HFFc6 (cell line): ENCODE measurements around the gene UTP4. TPM values are rescaled to one million over a fixed set of nuclear protein-coding genes. Genes with fewer than 3 reads are reported as not detected.
A peak's percentile ranks its signal among the peaks of the same experiment; 100 is the strongest.

Experiments used
- DNase-seq: peaks from one replicate; pipeline ENCODE4 v3.0.0-alpha.2; 2018
- H3K27ac Mint-ChIP-seq: 2 replicates; pipeline ENCODE4 v1.8.0; 2020; ENCODE audit warnings: mild to moderate bottlenecking, mixed read lengths
- H3K27me3 Mint-ChIP-seq: 2 replicates; pipeline ENCODE4 v1.8.0; 2021; ENCODE audit warnings: mild to moderate bottlenecking, moderate library complexity, mixed read lengths; ENCODE audit not compliant: insufficient read depth
- H3K36me3 Mint-ChIP-seq: 2 replicates; pipeline ENCODE4 v1.8.0; 2021; ENCODE audit warnings: low read depth, mixed read lengths
- H3K4me1 Mint-ChIP-seq: 2 replicates; pipeline ENCODE4 v1.8.0; 2020; ENCODE audit warnings: low read depth, mixed read lengths
- H3K4me3 Mint-ChIP-seq: 2 replicates; pipeline ENCODE4 v1.8.0; 2020; ENCODE audit warnings: mild to moderate bottlenecking, moderate library complexity, mixed read lengths
- H3K9me3 Mint-ChIP-seq: 2 replicates; pipeline ENCODE4 v1.8.0; 2020; ENCODE audit warnings: mild to moderate bottlenecking, mixed read lengths
- total RNA-seq, 6 experiments: library from RNA; stranded (reverse); fragmentation: NEBNext Ultra II Directional; extraction: Animal tissue kit (Norgen Biotek cat#: 25700); gene quantifications; 2 replicates in 1 of 6; 3 replicates in 5 of 6; pipeline ENCODE4 v1.2.3, GENCODE V29; 2021
- TF ChIP-seq, protein P1 (sequence below): fragments of 200-600 bp; sonication (generic); IDR thresholded peaks from 2 replicates; pipeline ENCODE4 v1.5.0; 2021; ENCODE audit warnings: antibody characterized with exemption, mild to moderate bottlenecking

UTP4 gene
- total RNA-seq, 6 experiments from 2014 or later, result 64.1 to 82.4 (median 69.6) TPM

DNA sequence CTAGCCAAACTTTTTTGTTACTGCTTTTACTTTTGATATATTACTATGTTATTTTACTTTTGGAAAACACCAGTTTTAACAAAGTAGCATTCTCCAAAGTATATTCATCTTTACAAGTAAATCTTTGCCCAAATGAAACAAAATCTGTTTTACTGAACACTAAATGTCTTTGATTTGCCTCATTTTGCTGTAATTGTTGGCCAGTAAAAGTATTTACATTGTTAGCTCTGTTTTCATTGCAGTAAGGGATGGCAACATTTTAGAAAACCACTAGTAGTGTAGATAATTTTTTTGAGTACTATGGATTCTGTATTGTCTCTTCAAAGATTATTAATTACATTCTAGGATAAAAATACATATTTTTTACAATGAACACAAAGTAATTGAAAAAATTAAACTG is 65.1 kb downstream of the UTP4 start:
- DNase-seq, result no peak
- Mint-ChIP-seq H3K36me3 (peaks cover 5% of the 10 kb centered on the region), H3K27me3 (no peaks in the 10 kb centered on the region), H3K9me3 (no peaks in the 10 kb centered on the region), H3K27ac (no peak overlapping the region), H3K4me1 (peaks cover 68% of the 10 kb centered on the region), H3K4me3 (no peak overlapping the region)
- TF ChIP-seq, protein P1, sequence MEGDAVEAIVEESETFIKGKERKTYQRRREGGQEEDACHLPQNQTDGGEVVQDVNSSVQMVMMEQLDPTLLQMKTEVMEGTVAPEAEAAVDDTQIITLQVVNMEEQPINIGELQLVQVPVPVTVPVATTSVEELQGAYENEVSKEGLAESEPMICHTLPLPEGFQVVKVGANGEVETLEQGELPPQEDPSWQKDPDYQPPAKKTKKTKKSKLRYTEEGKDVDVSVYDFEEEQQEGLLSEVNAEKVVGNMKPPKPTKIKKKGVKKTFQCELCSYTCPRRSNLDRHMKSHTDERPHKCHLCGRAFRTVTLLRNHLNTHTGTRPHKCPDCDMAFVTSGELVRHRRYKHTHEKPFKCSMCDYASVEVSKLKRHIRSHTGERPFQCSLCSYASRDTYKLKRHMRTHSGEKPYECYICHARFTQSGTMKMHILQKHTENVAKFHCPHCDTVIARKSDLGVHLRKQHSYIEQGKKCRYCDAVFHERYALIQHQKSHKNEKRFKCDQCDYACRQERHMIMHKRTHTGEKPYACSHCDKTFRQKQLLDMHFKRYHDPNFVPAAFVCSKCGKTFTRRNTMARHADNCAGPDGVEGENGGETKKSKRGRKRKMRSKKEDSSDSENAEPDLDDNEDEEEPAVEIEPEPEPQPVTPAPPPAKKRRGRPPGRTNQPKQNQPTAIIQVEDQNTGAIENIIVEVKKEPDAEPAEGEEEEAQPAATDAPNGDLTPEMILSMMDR, result no peak

DNA sequence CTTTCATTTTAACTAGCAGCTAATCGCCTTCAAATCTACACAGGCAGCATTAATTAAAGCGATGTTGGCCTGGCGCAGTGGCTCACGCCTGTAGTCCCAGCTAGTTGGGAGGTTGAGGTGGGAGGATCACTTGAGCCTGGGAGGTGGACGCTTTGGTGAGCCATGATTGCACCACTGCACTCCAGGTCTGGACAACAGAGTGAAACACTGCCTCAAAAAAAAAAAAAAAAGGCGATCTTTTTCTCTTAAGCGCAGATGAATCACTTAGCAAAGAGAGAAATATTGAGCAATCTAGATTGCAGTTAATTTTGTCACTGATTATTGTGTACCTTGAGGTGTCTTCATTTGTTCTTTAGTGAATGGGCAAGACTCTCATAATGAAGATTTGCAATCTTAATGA is 66.9 kb downstream of the UTP4 start:
- Mint-ChIP-seq H3K36me3 (peaks cover 8% of the 10 kb centered on the region), H3K4me3 (no peak overlapping the region), H3K27ac (no peak overlapping the region), H3K9me3 (no peaks in the 10 kb centered on the region), H3K27me3 (no peaks in the 10 kb centered on the region), H3K4me1 (peaks cover 55% of the 10 kb centered on the region)
- DNase-seq, result no peak
- TF ChIP-seq, protein P1, result no peak

DNA sequence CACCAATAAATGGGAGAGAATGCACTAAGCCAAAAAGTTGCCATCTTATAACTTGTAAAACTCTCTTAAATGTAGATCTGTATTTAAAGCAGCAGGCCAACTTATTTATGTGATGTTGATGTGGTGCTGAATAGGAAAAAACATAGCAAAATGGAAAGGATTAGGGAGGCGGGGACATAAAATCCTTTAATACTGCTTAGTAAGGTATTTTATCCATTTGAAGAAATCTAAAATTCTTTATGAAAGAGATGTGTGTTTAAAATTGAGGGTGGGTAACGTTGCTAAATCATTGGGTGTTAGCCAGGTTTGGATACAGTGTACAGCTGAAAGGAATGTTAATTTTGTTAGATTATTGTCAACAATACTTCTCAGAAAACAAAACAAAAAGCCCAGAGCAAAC is 68.8 kb downstream of the UTP4 start:
- peaks cover 61% of the 10 kb centered on the region for H3K4me1 Mint-ChIP-seq
- TF ChIP-seq, protein P1, result no peak
- H3K4me3 Mint-ChIP-seq, result no peak overlapping the region
- no peaks in the 10 kb centered on the region for H3K27me3 Mint-ChIP-seq
- no peak for DNase-seq
- H3K9me3 Mint-ChIP-seq, result no peaks in the 10 kb centered on the region
- peak overlapping the region; percentile 40; the same call in 1 of the 2 replicates for H3K27ac Mint-ChIP-seq
- H3K36me3 Mint-ChIP-seq, result peaks cover 8% of the 10 kb centered on the region

DNA sequence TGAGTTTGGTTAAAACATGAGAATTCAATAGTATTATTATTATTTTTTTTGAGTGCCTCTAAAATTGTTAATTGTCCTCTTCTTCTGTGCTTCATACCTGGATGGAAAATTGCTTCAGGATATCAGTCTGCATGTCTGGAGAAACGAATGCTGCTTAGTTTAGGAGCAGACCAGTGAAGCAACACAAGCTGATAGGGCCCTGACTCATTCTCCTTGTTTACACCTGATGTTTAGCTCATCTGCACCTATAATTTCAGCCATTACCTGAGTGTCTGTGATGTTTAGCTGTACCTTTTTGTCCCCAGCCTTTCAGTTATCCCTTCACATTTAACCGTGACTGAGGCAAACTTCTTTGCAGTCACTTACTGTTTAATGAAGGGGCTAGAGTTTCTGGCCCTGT is 69.3 kb downstream of the UTP4 start:
- Mint-ChIP-seq H3K36me3 (peaks cover 8% of the 10 kb centered on the region), H3K4me1 (peaks cover 58% of the 10 kb centered on the region), H3K9me3 (no peaks in the 10 kb centered on the region), H3K27ac (peak overlapping the region; percentile 32; the same call in 1 of the 2 replicates), H3K4me3 (no peak overlapping the region), H3K27me3 (no peaks in the 10 kb centered on the region)
- TF ChIP-seq, protein P1, result no peak
- no peak for DNase-seq

DNA sequence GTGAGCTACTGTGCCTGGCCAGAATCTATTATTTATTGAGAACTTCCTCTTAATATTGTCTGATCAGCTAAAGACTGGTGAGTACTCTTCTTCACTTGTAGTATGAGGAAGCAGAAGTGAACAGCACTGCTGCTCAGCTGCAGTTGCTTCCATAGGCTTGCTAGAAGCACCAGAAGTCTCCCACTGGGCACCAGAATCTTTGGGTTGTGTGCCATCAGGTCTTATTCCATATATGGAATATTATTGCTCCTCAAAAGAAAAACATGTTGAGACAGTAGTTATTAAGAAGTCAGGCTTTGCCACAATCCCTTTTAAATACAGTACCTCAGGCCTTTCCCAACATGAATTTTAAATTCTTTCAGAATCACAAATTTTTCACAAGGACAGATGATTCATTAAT is 71.7 kb downstream of the UTP4 start:
- Mint-ChIP-seq H3K4me1 (peaks cover 45% of the 10 kb centered on the region), H3K4me3 (0 out of 2 replicates have a peak overlapping the region, but pooled peaks have one; percentile 29), H3K36me3 (peaks cover 8% of the 10 kb centered on the region), H3K27ac (peak overlapping the region; percentile 65), H3K27me3 (no peaks in the 10 kb centered on the region), H3K9me3 (no peaks in the 10 kb centered on the region)
- TF ChIP-seq, protein P1, result no peak
- no peak for DNase-seq

DNA sequence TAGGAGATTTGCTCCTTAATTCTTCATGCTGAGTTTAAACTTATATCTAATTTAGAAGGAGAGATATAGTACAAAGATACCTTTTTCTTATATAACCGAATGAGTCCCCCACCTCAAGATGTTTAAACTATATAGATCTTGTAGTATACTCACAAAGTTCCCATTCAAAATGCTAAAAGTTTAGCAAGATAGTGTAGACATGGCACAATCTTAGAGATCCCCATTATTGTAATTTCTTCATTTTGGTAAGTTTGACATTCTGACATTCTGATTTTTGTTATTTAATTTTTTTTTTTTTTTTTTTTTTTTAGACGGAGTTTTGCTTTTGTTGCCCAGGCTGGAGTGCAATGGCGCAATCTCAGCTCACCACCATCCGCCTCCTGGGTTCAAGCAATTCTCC is 77.3 kb downstream of the UTP4 start:
- Mint-ChIP-seq H3K4me1 (peaks cover 8% of the 10 kb centered on the region), H3K4me3 (no peak overlapping the region)

More for the DNA sequence above, 77.3 kb downstream of the UTP4 start:
- Mint-ChIP-seq H3K27me3 (no peaks in the 10 kb centered on the region), H3K9me3 (no peaks in the 10 kb centered on the region), H3K36me3 (no peaks in the 10 kb centered on the region; the same call in 1 of the 2 replicates), H3K27ac (no peak overlapping the region)
- no peak for DNase-seq
- TF ChIP-seq, protein P1, result no peak
